Measurements from ENCODE around the gene CDRT15.
"Not testable (repeated sequence)": the region's sequence is repeated elsewhere in the genome, so short reads cannot be mapped to it uniquely, and the experiment has no call there.

DNA sequence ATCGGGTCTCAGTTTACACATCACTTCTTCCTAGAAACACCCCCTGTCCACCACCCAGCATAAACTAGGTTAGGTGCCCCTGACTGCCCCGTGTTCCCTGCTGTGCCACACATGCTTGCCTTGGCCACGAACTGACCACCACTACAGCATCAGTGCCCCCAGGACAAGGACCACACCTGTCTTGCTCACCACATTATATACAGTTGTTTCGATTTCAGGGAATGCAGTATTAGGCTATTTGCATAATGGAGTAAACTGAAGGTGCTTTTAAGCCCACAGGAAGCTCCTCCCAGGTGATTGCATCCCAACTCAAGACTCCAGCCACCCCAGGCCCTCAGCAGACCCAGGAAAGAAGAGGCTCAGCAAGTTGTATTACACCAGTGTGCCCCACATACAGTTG lies 50.2 kb downstream of the CDRT15 start:
- TF ChIP-seq EZH2 (IDR thresholded peaks at IDR 0.05); POLR2AphosphoS5 (IDR thresholded peaks at IDR 0.05; ENCODE audit: borderline replicate concordance, low read depth, low read length); FOXP2 (optimal IDR thresholded peaks at IDR 0.05; ENCODE audit: control extremely low read depth, extremely low read length, insufficient read depth): not testable (repeated sequence)

Data from SK-N-MC (cell line).